Measurements from ENCODE around the gene CAD. TPM values are rescaled to one million over a fixed set of nuclear protein-coding genes. Genes with fewer than 3 reads are reported as not detected.
A peak's percentile ranks its signal among the peaks of the same experiment; 100 is the strongest.

Gene CAD
- total RNA-seq, 1 donor from 2014 or later: 8.5 TPM

GRCh38 chr2:27216416-27217137, 592 bp upstream of the CAD start:
- intact Hi-C loops (cut with micrococcal nuclease): no loop called here
- no peak for ATAC-seq

DNA sequence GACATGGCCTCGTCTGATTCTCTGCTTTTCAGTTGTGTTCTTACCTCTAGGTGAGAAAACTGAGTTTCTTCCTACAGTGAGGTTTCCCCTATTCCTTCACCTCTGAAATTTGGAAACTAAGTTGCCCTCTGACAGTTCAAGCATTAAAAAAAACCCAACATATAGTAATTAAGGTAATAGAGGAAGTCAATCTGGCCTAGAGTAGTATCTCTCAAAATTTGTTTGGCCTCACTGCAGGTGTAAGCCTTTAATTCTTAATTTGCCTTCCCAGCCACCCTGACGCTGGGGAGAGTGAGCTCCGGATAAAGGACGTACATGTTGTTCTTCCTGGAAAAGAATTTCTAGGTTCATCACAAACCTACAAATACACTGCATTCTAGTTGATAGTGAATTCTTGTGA, 1.4 kb downstream of the CAD start:
- ATAC-seq (no peak), DNase-seq (no peak)
- intact Hi-C loops (cut with micrococcal nuclease): no loop called here

More at GRCh38 chr2:27216416-27217137, 592 bp upstream of the CAD start:
- DNase-seq: no peak

- DNase-seq: no peak
- ATAC-seq: no peak
- intact Hi-C loops (cut with micrococcal nuclease): no loop called here
Measured at GRCh38 chr2:27219091-27219490, 1.9 kb downstream of the CAD start.

DNA sequence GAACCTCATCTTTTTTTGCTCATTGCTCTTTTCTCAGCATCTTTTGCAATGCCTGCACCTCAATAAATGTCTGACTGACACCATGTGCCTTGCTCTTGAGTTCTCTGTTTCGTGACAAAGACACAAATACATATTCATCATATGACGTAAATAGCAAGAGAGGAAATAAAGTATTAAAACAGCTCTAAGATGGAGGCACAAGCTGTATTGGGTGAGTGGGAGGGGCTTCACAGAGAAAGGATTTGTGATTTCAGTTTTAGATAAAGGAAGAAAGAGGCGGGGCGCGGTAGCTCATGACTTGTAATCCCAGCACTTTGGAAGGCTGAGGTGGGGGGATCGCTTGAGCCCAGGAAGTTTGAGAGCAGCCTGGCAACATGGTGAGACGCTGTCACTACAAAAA, 2.9 kb downstream of the CAD start:
- intact Hi-C loops (cut with micrococcal nuclease): no loop called here
- ATAC-seq (no peak), DNase-seq (no peak)

GRCh38 chr2:27221166-27221565, 4.0 kb downstream of the CAD start:
- intact Hi-C loops (cut with micrococcal nuclease): no loop called here
- DNase-seq (no peak), ATAC-seq (no peak)

GRCh38 chr2:27222407-27222806, 5.2 kb downstream of the CAD start:
- intact Hi-C loops (cut with micrococcal nuclease): no loop called here
- DNase-seq (no peak), ATAC-seq (no peak)

GRCh38 chr2:27223416-27223815, 6.2 kb downstream of the CAD start:
- intact Hi-C loops (cut with micrococcal nuclease): no loop called here
- no peak for ATAC-seq
- no peak for DNase-seq

GRCh38 chr2:27225526-27225925, 8.4 kb downstream of the CAD start:
- intact Hi-C loops (cut with micrococcal nuclease): no loop called here
- DNase-seq (no peak), ATAC-seq (no peak)

- intact Hi-C loops (cut with micrococcal nuclease): no loop called here
- DNase-seq (no peak), ATAC-seq (no peak)
Measured at GRCh38 chr2:27227501-27227900, 10.3 kb downstream of the CAD start.

DNA sequence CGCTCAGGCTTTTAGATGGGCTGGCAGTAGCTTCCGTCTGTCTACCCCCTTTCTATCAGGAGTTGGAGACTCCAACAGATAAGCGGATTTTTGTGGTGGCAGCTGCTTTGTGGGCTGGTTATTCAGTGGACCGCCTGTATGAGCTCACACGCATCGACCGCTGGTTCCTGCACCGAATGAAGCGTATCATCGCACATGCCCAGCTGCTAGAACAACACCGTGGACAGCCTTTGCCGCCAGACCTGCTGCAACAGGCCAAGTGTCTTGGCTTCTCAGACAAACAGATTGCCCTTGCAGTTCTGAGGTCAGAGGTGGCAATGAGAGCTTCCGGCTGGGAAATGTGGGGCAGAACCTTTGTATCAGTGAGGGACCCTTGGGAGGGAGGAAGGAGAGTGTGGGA, 14.8 kb downstream of the CAD start:
- intact Hi-C loops (cut with micrococcal nuclease): no loop called here

DNA sequence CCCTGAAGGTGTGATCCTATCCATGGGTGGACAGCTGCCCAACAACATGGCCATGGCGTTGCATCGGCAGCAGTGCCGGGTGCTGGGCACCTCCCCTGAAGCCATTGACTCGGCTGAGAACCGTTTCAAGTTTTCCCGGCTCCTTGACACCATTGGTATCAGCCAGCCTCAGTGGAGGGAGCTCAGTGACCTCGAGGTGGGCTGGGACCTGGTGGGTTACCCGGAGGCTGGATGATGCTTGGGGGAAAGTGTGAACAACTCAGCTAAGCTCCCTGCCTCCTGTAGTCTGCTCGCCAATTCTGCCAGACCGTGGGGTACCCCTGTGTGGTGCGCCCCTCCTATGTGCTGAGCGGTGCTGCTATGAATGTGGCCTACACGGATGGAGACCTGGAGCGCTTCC, 16.2 kb downstream of the CAD start:
- no peak for ATAC-seq
- intact Hi-C loops (cut with micrococcal nuclease): no loop called here
- no peak for DNase-seq

More for the DNA sequence above, 14.8 kb downstream of the CAD start:
- DNase-seq (no peak), ATAC-seq (no peak)

GRCh38 chr2:27236136-27236535, 19.0 kb downstream of the CAD start:
- DNase-seq (no peak), ATAC-seq (no peak)
- intact Hi-C loops (cut with micrococcal nuclease): no loop called here

DNA sequence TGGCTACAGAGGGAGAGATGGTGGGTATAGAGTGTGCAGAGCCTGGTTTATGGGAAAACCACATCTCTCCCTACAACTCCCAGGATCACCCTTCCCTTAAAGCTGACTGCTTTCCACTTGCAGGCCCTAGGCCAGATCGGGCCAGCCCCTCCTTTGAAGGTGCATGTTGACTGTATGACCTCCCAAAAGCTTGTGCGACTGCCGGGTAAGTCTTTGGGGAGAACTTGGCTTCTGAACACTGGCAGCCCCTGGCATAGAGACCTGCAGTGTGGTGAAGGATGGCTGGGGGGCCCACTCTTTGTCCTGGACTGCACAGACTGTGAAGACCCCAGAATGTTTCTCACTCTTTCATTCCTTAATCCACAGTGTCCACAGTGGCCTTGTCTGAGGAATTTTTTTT, 19.5 kb downstream of the CAD start:
- intact Hi-C loops (cut with micrococcal nuclease): no loop called here
- ATAC-seq (no peak), DNase-seq (no peak)

DNA sequence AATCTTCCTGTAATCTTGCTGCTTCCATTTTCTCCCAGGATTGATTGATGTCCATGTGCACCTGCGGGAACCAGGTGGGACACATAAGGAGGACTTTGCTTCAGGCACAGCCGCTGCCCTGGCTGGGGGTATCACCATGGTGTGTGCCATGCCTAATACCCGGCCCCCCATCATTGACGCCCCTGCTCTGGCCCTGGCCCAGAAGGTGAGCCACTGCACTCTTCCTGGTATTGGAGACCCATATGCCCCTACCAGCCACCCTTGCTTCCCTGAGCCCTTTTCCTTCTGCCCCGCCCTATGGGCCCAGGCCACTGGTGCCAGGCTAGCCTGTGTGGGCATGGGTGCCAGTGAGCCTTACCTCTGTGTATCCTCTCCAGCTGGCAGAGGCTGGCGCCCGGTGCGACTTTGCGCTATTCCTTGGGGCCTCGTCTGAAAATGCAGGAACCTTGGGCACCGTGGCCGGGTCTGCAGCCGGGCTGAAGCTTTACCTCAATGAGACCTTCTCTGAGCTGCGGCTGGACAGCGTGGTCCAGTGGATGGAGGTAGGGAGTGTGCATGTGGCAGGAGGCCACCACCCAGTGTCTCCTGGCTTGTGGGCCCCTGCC, 20.3 kb downstream of the CAD start:
- DNase-seq (no peak), ATAC-seq (no peak)
- intact Hi-C loops (cut with micrococcal nuclease): no loop called here

DNA sequence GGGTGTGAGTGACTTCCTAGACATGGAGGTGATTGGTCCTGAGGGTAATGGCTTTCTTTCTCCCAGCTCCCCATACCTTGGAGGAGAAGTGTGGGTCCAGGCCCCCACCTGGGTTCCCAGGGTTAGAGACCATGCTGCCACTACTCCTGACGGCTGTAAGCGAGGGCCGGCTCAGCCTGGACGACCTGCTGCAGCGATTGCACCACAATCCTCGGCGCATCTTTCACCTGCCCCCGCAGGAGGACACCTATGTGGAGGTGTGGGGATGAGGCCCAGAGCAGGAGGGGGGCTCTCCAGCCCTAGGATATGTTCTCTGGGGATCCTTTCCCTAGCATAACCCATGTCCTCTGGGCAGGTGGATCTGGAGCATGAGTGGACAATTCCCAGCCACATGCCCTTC, 21.8 kb downstream of the CAD start:
- ATAC-seq (no peak), DNase-seq (no peak)
- intact Hi-C loops (cut with micrococcal nuclease): no loop called here

GRCh38 chr2:27240406-27240805, 23.2 kb downstream of the CAD start:
- intact Hi-C loops (cut with micrococcal nuclease): no loop called here
- no peak for DNase-seq
- no peak for ATAC-seq

DNA sequence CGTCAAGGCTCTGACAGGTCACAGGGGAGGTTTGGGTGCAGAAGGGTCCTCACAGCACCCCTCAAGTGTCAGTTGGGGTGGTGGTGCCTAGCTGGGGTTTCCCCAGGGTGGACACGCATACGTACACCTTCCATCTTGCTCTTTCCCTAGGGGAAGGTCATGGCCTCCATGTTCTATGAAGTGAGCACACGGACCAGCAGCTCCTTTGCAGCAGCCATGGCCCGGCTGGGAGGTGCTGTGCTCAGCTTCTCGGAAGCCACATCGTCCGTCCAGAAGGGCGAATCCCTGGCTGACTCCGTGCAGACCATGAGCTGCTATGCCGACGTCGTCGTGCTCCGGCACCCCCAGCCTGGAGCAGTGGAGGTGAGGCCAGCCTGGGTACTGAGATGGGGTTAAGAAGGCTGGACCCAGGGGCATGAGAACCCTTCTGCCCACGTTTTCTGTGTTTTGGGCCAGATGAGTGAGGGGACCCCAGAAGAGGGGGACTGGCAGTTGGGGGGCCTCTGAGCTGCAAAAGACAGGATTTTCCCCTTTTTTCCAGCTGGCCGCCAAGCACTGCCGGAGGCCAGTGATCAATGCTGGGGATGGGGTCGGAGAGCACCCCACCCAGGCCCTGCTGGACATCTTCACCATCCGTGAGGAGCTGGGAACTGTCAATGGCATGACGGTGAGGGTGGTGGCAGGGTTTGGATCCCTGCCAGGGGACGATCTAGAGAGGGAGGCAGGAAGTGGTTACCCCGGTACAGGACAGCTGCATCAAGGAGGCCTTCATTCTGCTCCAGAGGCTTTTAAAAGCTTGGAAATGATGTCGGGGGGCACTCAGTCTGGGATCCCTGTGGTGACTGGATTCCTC, 24.8 kb downstream of the CAD start:
- intact Hi-C loops (cut with micrococcal nuclease): no loop called here
- DNase-seq (no peak), ATAC-seq (no peak)

GRCh38 chr2:27242614-27242951, 25.4 kb downstream of the CAD start:
- ATAC-seq (no peak), DNase-seq (no peak)
- intact Hi-C loops (cut with micrococcal nuclease): no loop called here

DNA sequence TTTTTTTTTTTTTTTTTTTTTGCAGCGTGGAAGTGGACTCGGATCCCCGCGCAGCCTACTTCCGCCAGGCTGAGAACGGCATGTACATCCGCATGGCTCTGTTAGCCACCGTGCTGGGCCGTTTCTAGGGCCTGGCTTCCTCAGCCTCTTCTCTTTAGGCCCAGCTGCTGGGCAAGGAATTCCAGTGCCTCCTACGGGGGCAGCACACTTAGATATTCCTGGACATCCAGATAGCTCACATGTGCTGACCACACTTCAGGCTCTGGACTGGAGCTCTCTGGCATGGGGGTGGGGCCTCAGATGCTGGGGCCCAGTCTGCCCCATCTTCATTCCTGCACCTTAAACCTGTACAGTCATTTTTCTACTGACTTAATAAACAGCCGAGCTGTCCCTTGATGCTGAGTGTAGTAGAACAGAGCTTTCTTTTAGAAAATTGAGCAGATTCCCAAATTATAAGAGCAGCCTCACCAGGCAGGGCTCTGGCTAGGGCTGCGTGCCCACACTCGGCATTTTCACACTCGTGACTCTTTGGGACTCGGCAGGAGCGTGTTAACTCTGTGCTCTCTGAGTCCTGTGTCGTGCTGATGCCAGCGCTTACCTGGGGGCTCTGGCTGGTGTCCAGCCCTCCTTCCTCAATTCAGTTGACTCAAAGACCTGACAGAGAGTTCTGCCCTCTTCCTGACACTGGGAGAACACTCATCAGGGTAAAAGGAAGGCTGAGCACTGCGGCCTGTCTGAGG, 26.4 kb downstream of the CAD start:
- DNase-seq: no peak
- peak; percentile 60 for ATAC-seq
- intact Hi-C loops (cut with micrococcal nuclease): no loop called here

- intact Hi-C loops (cut with micrococcal nuclease): no loop called here
- ATAC-seq (peak; percentile 23), DNase-seq (no peak)
Measured at GRCh38 chr2:27245116-27245515, 27.9 kb downstream of the CAD start.

All from left ventricle myocardium superior (tissue), 1 donor.